Ishikawa (cell line): ENCODE results near the gene SLC16A11.

ENCODE experiments used
- CEBPB ChIP-seq: IDR thresholded peaks from 2 replicates; pipeline ENCODE4 v1.6.1; 2012
- CREB1 ChIP-seq: IDR thresholded peaks from 2 replicates; pipeline ENCODE4 v1.6.1; 2012; ENCODE audit warnings: low read depth
- EGR1 ChIP-seq: IDR thresholded peaks from 2 replicates; pipeline ENCODE4 v1.6.1; 2012
- EP300 ChIP-seq: IDR thresholded peaks from 2 replicates; pipeline ENCODE4 v1.6.1; 2012; ENCODE audit warnings: borderline replicate concordance
- FOXM1 ChIP-seq: IDR thresholded peaks from 2 replicates; pipeline ENCODE4 v1.6.1; 2012; ENCODE audit warnings: low read depth, borderline replicate concordance
- MAX ChIP-seq: IDR thresholded peaks from 2 replicates; pipeline ENCODE4 v1.6.1; 2012
- NFIC ChIP-seq: IDR thresholded peaks from 2 replicates; pipeline ENCODE4 v1.6.1; 2012
- RAD21 ChIP-seq: IDR thresholded peaks from 2 replicates; pipeline ENCODE4 v1.6.1; 2012; ENCODE audit warnings: low read depth
- REST ChIP-seq: IDR thresholded peaks from 2 replicates; pipeline ENCODE4 v1.6.1; 2012; ENCODE audit warnings: low read depth, mild to moderate bottlenecking
- TAF1 ChIP-seq: IDR thresholded peaks from 2 replicates; pipeline ENCODE4 v1.6.1; 2012; ENCODE audit warnings: low read depth, mild to moderate bottlenecking
- TCF12 ChIP-seq: IDR thresholded peaks from 2 replicates; pipeline ENCODE4 v1.6.1; 2012; ENCODE audit warnings: low read depth
- TEAD4 ChIP-seq: IDR thresholded peaks from 2 replicates; pipeline ENCODE4 v1.6.1; 2012
- YY1 ChIP-seq: IDR thresholded peaks from 2 replicates; pipeline ENCODE4 v1.6.1; 2012; ENCODE audit warnings: low read depth
- ZBTB7A ChIP-seq: IDR thresholded peaks from 2 replicates; pipeline ENCODE4 v1.6.1; 2012; ENCODE audit warnings: low read depth

The SLC16A11 gene

GRCh38 chr17:7074931-7075330, 31.0 kb upstream of the SLC16A11 start:
- TF ChIP-seq YY1 = no peak
- no peak for TF ChIP-seq TAF1
- no peak for TF ChIP-seq REST
- TF ChIP-seq RAD21 = no peak

- TF ChIP-seq EGR1 (no peak), CEBPB (no peak), TAF1 (no peak), NFIC (no peak), REST (no peak), TCF12 (no peak)
These were observed 28.5 kb upstream of the SLC16A11 start for GRCh38 chr17:7072406-7072805.

GRCh38 chr17:7070712-7071111, 26.8 kb upstream of the SLC16A11 start:
- TF ChIP-seq MAX = no peak
- no peak for TF ChIP-seq CEBPB
- TF ChIP-seq YY1 = no peak
- no peak for TF ChIP-seq FOXM1
- TF ChIP-seq RAD21 = no peak
- TF ChIP-seq REST = no peak
- no peak for TF ChIP-seq TCF12
- no peak for TF ChIP-seq EP300
- no peak for TF ChIP-seq CREB1
- no peak for TF ChIP-seq EGR1
- TF ChIP-seq TAF1 = no peak

GRCh38 chr17:7068268-7068667, 24.4 kb upstream of the SLC16A11 start:
- TF ChIP-seq FOXM1 (no peak), RAD21 (no peak), EP300 (no peak)

- TF ChIP-seq ZBTB7A = no peak
- TF ChIP-seq EGR1 = no peak
- no peak for TF ChIP-seq FOXM1
- no peak for TF ChIP-seq TCF12
- TF ChIP-seq EP300 = no peak
- no peak for TF ChIP-seq RAD21
- TF ChIP-seq TEAD4 = no peak
- no peak for TF ChIP-seq NFIC
These were observed 23.3 kb upstream of the SLC16A11 start for GRCh38 chr17:7067198-7067597.

GRCh38 chr17:7064261-7064660, 20.4 kb upstream of the SLC16A11 start:
- TF ChIP-seq YY1 = no peak
- no peak for TF ChIP-seq ZBTB7A

- TF ChIP-seq EGR1 = no peak
- no peak for TF ChIP-seq REST
- no peak for TF ChIP-seq FOXM1
- TF ChIP-seq MAX = no peak
- TF ChIP-seq TCF12 = no peak
- no peak for TF ChIP-seq CREB1
- TF ChIP-seq NFIC = no peak
- TF ChIP-seq YY1 = no peak
These were observed 19.7 kb upstream of the SLC16A11 start for GRCh38 chr17:7063518-7064094.
